B cell (primary cell): Measurements from ENCODE around the gene CXCL6. TPM values are rescaled to one million over a fixed set of nuclear protein-coding genes. Genes with fewer than 3 reads are reported as not detected.

Experiments used
- ATAC-seq: fragments of 200-7000 bp; cut with Tn5 transposase; one replicate; pipeline ENCODE4 v1.10.0; 2021; ENCODE audit warnings: low read depth, mild to moderate bottlenecking, moderate number of reproducible peaks, moderate library complexity
- CTCF ChIA-PET: fragments of 350-600 bp; sonication (Branson Sonifier 250); formaldehyde crosslinking; loops from one replicate; lab custom pipeline; 2021; ENCODE audit warnings: antibody characterized with exemption, inconsistent platforms; lab: Charles Lee
- POLR2A ChIA-PET: fragments of 350-600 bp; sonication (Branson Sonifier 250); formaldehyde crosslinking; loops from one replicate; lab custom pipeline; 2021; ENCODE audit warnings: antibody characterized with exemption; lab: Charles Lee
- DNase-seq: peaks from one replicate; pipeline ENCODE4 v3.0.0; 2013
- H2AFZ ChIP-seq: 2 replicates; pipeline ENCODE4 v1.6.1; 2012; ENCODE audit warnings: mild to moderate bottlenecking, low read depth, low read length; ENCODE audit not compliant: insufficient read depth, poor library complexity, severe bottlenecking
- H3K27ac ChIP-seq, 2 donors: 1 replicate in 1 of 2; 2 replicates in 1 of 2; pipeline ENCODE4 v1.5.1; 2012 to 2013; ENCODE audit warnings: low read length in 2 of 2, mild to moderate bottlenecking in 2 of 2, moderate library complexity in 1 of 2
- H3K27me3 ChIP-seq, 4 experiments: fragments of 200-600 bp in 1 of 4; sonication (generic) in 1 of 4; replicated peaks in 1 of 4; 1 replicate in 2 of 4; 2 replicates in 2 of 4; pipeline versions ENCODE4 v1.6.1 to v1.7.0; 2013 to 2016; ENCODE audit warnings: low read length in 3 of 4, mild to moderate bottlenecking in 2 of 4, mixed read lengths in 1 of 4, moderate library complexity in 1 of 4; ENCODE audit not compliant: insufficient read depth in 4 of 4, control insufficient read depth in 3 of 4; ENCODE audit errors: control extremely low read depth in 1 of 4
- H3K36me3 ChIP-seq, 2 experiments: replicated peaks in 1 of 2; 1 replicate in 1 of 2; 2 replicates in 1 of 2; pipeline versions ENCODE4 v1.6.1 to v1.7.1; 2013; ENCODE audit warnings: low read length in 1 of 2; ENCODE audit not compliant: insufficient read depth in 2 of 2, control insufficient read depth in 1 of 2; ENCODE audit errors: control extremely low read depth in 1 of 2, extremely low read depth in 1 of 2
- H3K4me1 ChIP-seq, 2 donors: fragments of 200-600 bp in 1 of 2; sonication (generic) in 1 of 2; 1 replicate in 1 of 2; 2 replicates in 1 of 2; pipeline versions ENCODE4 v1.5.1 to v1.6.1; 2013 to 2017; ENCODE audit warnings: low read length in 2 of 2; ENCODE audit not compliant: control insufficient read depth in 2 of 2, insufficient read depth in 2 of 2
- H3K4me2 ChIP-seq: replicated peaks from 2 replicates; pipeline ENCODE3; 2012; ENCODE audit warnings: mild to moderate bottlenecking, low read depth, low read length; ENCODE audit not compliant: poor library complexity, severe bottlenecking
- H3K4me3 ChIP-seq, 5 experiments: fragments of 200-600 bp in 1 of 5; sonication (generic) in 1 of 5; 1 replicate in 3 of 5; 2 replicates in 2 of 5; pipeline versions ENCODE4 v1.5.1 to v1.7.0; 2011 to 2016; ENCODE audit warnings: low read length in 4 of 5, mild to moderate bottlenecking in 4 of 5, low read depth in 2 of 5, control low read depth in 1 of 5, moderate library complexity in 1 of 5; ENCODE audit not compliant: insufficient read depth in 1 of 5; ENCODE audit errors: control extremely low read depth in 1 of 5, extremely low read depth in 1 of 5
- H3K79me2 ChIP-seq: fragments of 200-600 bp; sonication (generic); one replicate; pipeline ENCODE4 v1.6.0; 2016; ENCODE audit warnings: low read length; ENCODE audit not compliant: control insufficient read depth, insufficient read depth
- H3K9ac ChIP-seq: fragments of 200-600 bp; sonication (generic); 2 replicates; pipeline ENCODE4 v1.6.1; 2017; ENCODE audit warnings: mild to moderate bottlenecking, low read length, moderate library complexity
- H3K9me3 ChIP-seq, 3 donors: one replicate each; pipeline versions ENCODE4 v1.6.1 to v1.7.1; 2013; ENCODE audit warnings: low read length in 2 of 3; ENCODE audit not compliant: control insufficient read depth in 2 of 3, insufficient read depth in 1 of 3; ENCODE audit errors: control extremely low read depth in 1 of 3
- H4K20me1 ChIP-seq: 2 replicates; pipeline ENCODE4 v1.6.0; 2012; ENCODE audit warnings: mild to moderate bottlenecking, low read length; ENCODE audit not compliant: insufficient read depth, control insufficient read depth, poor library complexity, severe bottlenecking
- H3K27ac Mint-ChIP-seq: one replicate; pipeline ENCODE4 v1.8.0; 2021; ENCODE audit warnings: mixed read lengths
- H3K27me3 Mint-ChIP-seq: one replicate; pipeline ENCODE4 v1.8.0; 2021; ENCODE audit warnings: mixed read lengths
- H3K4me1 Mint-ChIP-seq: one replicate; pipeline ENCODE4 v1.8.0; 2021; ENCODE audit warnings: mixed read lengths
- H3K4me3 Mint-ChIP-seq: one replicate; pipeline ENCODE4 v1.8.0; 2021; ENCODE audit warnings: mixed read lengths
- H3K9me3 Mint-ChIP-seq: one replicate; pipeline ENCODE4 v1.8.0; 2022; ENCODE audit warnings: mixed read lengths; ENCODE audit not compliant: insufficient read depth
- EZH2 ChIP-seq: IDR thresholded peaks from 2 replicates; pipeline ENCODE4 v1.6.1; 2012; ENCODE audit warnings: borderline replicate concordance, low read depth, mild to moderate bottlenecking, moderate library complexity, low read length; ENCODE audit not compliant: insufficient read depth, poor library complexity, severe bottlenecking
- WGBS: methylation state at CpG from one replicate; pipeline ENCODE4 v1.1.5; 2013; ENCODE audit warnings: missing lambda C conversion rate; ENCODE audit not compliant: insufficient coverage; 5-methylcytosine and 5-hydroxymethylcytosine counted together
- intact Hi-C: fragments of 100-400 bp; cut with micrococcal nuclease; formaldehyde crosslinking; loops from one replicate; pipeline ENCODE4 v1.10.0; 2022
- polyA plus RNA-seq: library from polyadenylated mRNA; depleted of rRNA; stranded (reverse); fragments of >200 nt; gene quantifications from 2 replicates; pipeline ENCODE4 v1.2.3, GENCODE V29; 2012
- total RNA-seq, 2 donors: library from RNA; stranded (reverse); fragments of 120-200 nt in 1 of 2; gene quantifications; 1 replicate in 1 of 2; 2 replicates in 1 of 2; pipeline versions ENCODE4 v1.2.3 to v1.2.4, GENCODE V29; 2013 to 2022
- TF ChIP-seq, protein P1 (sequence below): fragments of 200-600 bp; IDR thresholded peaks from one replicate; pipeline ENCODE4 v1.8.0; 2022; ENCODE audit warnings: antibody characterized with exemption, mild to moderate bottlenecking

CXCL6 gene
- total and polyA plus RNA-seq, 2 donors (not counting 1 experiment from before 2014, with no cell fraction given), result not detected

DNA sequence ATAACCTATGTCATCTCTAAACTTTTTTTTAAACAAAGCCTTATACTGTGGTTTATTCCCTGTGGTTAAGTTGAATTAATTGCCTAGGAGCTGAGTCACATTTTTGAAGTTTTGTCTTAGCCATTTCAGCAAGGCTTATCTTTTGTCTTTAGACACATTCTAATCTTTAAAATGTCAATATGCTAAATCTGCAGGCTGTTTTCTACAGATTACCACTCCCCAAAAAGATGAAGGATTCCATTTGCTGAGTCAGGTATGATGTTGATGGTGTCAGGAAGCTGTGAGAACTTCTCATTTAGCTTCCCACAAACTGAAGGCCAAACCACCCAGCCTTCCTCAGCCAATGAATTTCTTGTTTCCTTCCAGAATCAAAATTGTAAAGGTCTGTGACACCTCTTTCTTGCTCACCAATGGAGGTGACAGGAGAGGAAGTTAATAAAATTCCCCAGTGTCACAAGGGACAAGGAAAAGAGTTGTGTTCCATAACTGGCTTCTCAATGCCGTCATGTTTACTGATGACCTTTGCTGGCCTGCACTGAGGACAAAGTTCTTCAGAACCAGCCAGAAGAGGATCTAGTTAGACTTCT is 3.7 kb upstream of the CXCL6 start:
- H3K4me1 ChIP-seq, result no peaks in the 10 kb centered on the region
- peaks cover 0 to 8% (median 0%) of the 10 kb centered on the region in 3 donors for H3K9me3 ChIP-seq
- DNase-seq (no peak), ATAC-seq (no peak)
- TF ChIP-seq, protein P1, sequence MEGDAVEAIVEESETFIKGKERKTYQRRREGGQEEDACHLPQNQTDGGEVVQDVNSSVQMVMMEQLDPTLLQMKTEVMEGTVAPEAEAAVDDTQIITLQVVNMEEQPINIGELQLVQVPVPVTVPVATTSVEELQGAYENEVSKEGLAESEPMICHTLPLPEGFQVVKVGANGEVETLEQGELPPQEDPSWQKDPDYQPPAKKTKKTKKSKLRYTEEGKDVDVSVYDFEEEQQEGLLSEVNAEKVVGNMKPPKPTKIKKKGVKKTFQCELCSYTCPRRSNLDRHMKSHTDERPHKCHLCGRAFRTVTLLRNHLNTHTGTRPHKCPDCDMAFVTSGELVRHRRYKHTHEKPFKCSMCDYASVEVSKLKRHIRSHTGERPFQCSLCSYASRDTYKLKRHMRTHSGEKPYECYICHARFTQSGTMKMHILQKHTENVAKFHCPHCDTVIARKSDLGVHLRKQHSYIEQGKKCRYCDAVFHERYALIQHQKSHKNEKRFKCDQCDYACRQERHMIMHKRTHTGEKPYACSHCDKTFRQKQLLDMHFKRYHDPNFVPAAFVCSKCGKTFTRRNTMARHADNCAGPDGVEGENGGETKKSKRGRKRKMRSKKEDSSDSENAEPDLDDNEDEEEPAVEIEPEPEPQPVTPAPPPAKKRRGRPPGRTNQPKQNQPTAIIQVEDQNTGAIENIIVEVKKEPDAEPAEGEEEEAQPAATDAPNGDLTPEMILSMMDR, result no peak
- no peak for TF ChIP-seq EZH2
- Mint-ChIP-seq H3K27me3 (peaks cover 12% of the 10 kb centered on the region), H3K4me3 (no peak overlapping the region), H3K9me3 (peaks cover 1% of the 10 kb centered on the region), H3K27ac (no peak overlapping the region), H3K4me1 (no peaks in the 10 kb centered on the region)
- intact Hi-C loops, result no loop called here
- H3K79me2 ChIP-seq, result no peaks in the 10 kb centered on the region
- H3K9ac ChIP-seq, result no peak overlapping the region
- H3K27ac ChIP-seq, result no peak overlapping the region
- H3K27me3 ChIP-seq, result peaks cover 0 to 6% (median 4%) of the 10 kb centered on the region in 4 experiments
- ChIA-PET POLR2A (no interaction called here), CTCF (no interaction called here)
- H4K20me1 ChIP-seq, result no peaks in the 10 kb centered on the region
- H3K36me3 ChIP-seq, result no peaks in the 10 kb centered on the region
- H2AFZ ChIP-seq, result no peak overlapping the region
- no peak overlapping the region for H3K4me3 ChIP-seq
- H3K4me2 ChIP-seq, result no peak overlapping the region
- WGBS, result 86% methylated on average over 1 of the region's 1 CpG

GRCh38 chr4:73839071-73839470 is 2.6 kb downstream of the CXCL6 start:
- no peaks in the 10 kb centered on the region for H4K20me1 ChIP-seq
- peaks cover 0 to 8% (median 0%) of the 10 kb centered on the region in 3 donors for H3K9me3 ChIP-seq
- H3K4me1 Mint-ChIP-seq, result no peaks in the 10 kb centered on the region
- no peaks in the 10 kb centered on the region for H3K9me3 Mint-ChIP-seq
- TF ChIP-seq, protein P1, result no peak
- TF ChIP-seq EZH2, result no peak
- no peaks in the 10 kb centered on the region for H3K36me3 ChIP-seq
- H3K27me3 Mint-ChIP-seq, result peaks cover 23% of the 10 kb centered on the region
- WGBS, result 100% methylated on average over 3 of the region's 5 CpGs
- H3K4me1 ChIP-seq, result no peaks in the 10 kb centered on the region
- DNase-seq (no peak), ATAC-seq (no peak)
- POLR2A ChIA-PET, result no interaction called here
- no peak overlapping the region for H2AFZ ChIP-seq
- H3K27me3 ChIP-seq, result peaks cover 0 to 6% (median 4%) of the 10 kb centered on the region in 4 experiments
- no peak overlapping the region for H3K4me3 ChIP-seq
- H3K4me3 Mint-ChIP-seq, result no peak overlapping the region
- no peak overlapping the region for H3K27ac ChIP-seq
- CTCF ChIA-PET, result no interaction called here
- no peak overlapping the region for H3K4me2 ChIP-seq
- no peaks in the 10 kb centered on the region for H3K79me2 ChIP-seq
- H3K27ac Mint-ChIP-seq, result no peak overlapping the region
- H3K9ac ChIP-seq, result no peak overlapping the region
- intact Hi-C loops, result no loop called here
